Stimulated activated memory B cell treated with anti-CD40 and anti-IgM and Interleukin-4, amounts not matched to agents 10 μg/mL and 1 μg/mL and 100 μg/mL, for 72 hours (primary cell): ENCODE measurements around the gene AFTPH.

ENCODE experiments used
- ATAC-seq: fragments of 150-1000 bp; cut with Tn5 transposase; 2 replicates; pipeline ENCODE4 v1.10.0; 2021
- H3K27ac Mint-ChIP-seq: one replicate; pipeline ENCODE4 v1.8.0; 2022; ENCODE audit warnings: mild to moderate bottlenecking, mixed read lengths
- H3K27me3 Mint-ChIP-seq: one replicate; pipeline ENCODE4 v1.8.0; 2022; ENCODE audit warnings: mixed read lengths
- H3K36me3 Mint-ChIP-seq: one replicate; pipeline ENCODE4 v1.8.0; 2022; ENCODE audit warnings: mixed read lengths
- H3K4me1 Mint-ChIP-seq: one replicate; pipeline ENCODE4 v1.8.0; 2022; ENCODE audit warnings: mixed read lengths
- H3K4me3 Mint-ChIP-seq: one replicate; pipeline ENCODE4 v1.8.0; 2022; ENCODE audit warnings: mild to moderate bottlenecking, moderate library complexity, mixed read lengths
- H3K9me3 Mint-ChIP-seq: one replicate; pipeline ENCODE4 v1.8.0; 2022; ENCODE audit warnings: mixed read lengths

The AFTPH gene, protein sequence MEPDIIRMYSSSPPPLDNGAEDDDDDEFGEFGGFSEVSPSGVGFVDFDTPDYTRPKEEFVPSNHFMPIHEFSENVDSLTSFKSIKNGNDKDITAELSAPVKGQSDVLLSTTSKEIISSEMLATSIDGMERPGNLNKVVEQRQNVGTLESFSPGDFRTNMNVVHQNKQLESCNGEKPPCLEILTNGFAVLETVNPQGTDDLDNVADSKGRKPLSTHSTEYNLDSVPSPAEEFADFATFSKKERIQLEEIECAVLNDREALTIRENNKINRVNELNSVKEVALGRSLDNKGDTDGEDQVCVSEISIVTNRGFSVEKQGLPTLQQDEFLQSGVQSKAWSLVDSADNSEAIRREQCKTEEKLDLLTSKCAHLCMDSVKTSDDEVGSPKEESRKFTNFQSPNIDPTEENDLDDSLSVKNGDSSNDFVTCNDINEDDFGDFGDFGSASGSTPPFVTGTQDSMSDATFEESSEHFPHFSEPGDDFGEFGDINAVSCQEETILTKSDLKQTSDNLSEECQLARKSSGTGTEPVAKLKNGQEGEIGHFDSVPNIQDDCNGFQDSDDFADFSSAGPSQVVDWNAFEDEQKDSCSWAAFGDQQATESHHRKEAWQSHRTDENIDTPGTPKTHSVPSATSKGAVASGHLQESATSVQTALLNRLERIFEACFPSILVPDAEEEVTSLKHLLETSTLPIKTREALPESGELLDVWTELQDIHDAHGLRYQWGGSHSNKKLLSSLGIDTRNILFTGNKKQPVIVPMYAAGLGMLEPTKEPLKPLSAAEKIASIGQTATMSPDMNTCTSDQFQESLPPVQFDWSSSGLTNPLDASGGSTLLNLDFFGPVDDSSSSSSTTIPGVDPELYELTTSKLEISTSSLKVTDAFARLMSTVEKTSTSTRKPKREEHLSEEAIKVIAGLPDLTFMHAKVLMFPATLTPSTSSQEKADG

DNA sequence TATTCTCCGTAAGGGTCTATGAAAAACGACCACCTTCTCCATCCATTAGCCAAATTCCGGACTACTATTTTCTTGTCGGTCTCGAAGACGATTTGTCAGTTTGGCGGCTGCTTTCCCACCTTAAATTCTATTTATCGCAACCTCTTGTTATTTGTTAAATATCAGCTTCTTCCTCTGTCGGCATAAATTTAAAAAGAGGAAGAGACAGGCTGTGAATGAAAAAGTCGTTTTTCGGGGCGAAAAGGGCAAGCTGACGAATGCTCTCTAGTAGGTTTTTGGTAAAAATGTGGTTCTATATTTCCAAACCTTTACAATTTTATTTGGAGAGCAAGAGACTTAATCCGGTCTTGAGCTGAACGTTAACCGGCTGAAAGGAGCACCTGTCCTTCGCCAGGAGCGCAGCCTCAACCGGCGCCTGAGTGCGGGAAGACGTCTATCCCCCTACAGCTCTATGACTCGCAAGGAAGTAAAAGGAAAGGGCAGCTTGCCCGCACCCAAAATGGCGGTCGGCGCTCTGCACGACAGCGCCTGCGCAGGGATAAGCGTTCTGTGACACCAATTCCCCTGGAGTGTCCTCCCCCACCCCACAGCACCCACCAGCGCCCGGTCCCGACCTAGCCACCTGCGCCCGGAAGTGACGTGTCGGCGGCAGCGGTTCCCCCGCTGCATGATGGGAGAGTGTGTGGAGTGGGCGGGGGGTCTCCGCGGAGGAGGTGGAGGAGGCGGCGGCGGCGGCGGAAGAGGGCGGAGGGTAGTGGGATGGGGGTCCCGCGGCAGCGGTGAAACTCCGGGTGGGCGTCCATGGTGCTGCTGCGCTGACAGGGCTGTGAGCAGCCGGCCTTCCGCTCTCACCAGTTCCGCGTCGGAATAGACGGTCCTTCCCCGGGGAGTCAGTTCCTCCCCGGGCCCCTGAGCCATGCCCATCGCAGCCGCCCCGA, at the start of gene AFTPH:
AFTPH (plus strand) TSS at position 663 of the 938 bp plus-strand sequence. CDS start 27,147 bp downstream, outside the sequence.
- H3K27me3 Mint-ChIP-seq = no peaks in the 10 kb centered on the region
- H3K4me3 Mint-ChIP-seq = peak within 1 kb of the TSS; percentile 88
- peak within 1 kb of the TSS; percentile 93 for H3K27ac Mint-ChIP-seq

DNA sequence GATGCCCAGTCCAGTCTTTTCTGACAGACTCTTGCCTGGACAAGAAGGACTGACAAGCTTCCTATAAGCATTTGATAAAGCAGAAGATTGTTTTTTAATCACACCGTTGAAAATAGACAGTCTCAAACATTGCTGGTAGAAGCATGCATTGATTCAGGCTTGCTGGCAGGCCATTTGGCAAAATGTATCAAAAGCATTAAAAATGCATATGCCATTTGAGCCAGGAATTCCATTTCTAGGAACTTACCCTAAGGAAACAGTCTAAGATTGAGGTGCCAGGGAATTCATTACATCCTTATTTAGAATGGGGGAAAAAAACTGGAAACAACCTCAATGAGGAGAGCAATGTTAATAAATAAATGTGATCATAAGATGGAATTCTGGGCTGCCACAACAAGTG, 49.5 kb upstream of the AFTPH start:
- ATAC-seq = no peak
- peaks cover 16% of the 10 kb centered on the region for H3K4me1 Mint-ChIP-seq
- H3K36me3 Mint-ChIP-seq = no peaks in the 10 kb centered on the region
- no peaks in the 10 kb centered on the region for H3K9me3 Mint-ChIP-seq
- peak overlapping the region; percentile 42 for H3K27ac Mint-ChIP-seq
- no peak overlapping the region for H3K4me3 Mint-ChIP-seq
- H3K27me3 Mint-ChIP-seq = no peaks in the 10 kb centered on the region

More for the DNA sequence above, at the start of gene AFTPH:
- H3K9me3 Mint-ChIP-seq = no peaks in the 10 kb centered on the region
- peaks cover 12% of the 10 kb centered on the region for H3K36me3 Mint-ChIP-seq
- peak; percentile 98 for ATAC-seq
- H3K4me1 Mint-ChIP-seq = peaks cover 29% of the 10 kb centered on the region

DNA sequence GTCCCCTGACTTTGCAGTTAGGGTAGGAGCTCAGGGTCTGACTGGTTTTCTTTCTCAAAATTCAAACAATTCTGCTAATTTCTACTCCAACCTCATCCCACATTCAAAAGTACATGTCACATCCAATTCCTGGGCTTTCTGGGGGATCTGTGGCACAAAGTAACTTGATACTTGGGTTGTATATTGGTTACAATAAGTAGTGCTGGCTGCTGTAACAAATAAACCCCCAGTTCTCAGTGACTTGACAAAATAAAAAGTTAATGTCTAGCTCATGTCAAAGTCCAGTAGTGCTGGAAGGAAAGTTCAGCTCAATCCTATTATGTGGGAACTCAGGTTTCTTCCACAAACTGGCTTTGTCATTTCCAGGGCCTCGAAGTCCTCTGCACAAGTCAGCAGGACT, 47.1 kb upstream of the AFTPH start:
- no peak overlapping the region for H3K4me3 Mint-ChIP-seq
- no peak for ATAC-seq
- no peaks in the 10 kb centered on the region for H3K9me3 Mint-ChIP-seq
- H3K36me3 Mint-ChIP-seq = no peaks in the 10 kb centered on the region
- H3K27ac Mint-ChIP-seq = no peak overlapping the region
- peaks cover 16% of the 10 kb centered on the region for H3K4me1 Mint-ChIP-seq
- no peaks in the 10 kb centered on the region for H3K27me3 Mint-ChIP-seq

DNA sequence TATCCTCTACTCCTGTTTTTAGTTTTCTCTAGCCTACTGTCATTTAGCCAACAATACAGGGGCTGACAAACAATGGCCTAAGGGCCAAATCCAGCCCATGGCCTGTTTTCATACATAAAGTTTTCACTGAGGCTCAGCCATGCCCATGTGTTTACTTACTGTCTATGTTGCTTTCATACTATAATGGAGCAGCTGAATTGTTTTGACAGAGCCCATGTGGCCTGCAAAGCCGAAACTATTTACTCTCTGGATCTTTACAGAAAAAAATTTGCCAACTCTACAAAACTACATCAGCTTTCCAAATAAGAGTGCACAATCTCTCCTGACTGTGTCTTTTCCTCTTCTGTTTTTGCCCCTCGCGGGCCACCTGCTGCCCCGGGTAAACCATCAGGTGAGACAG, 46.1 kb upstream of the AFTPH start:
- Mint-ChIP-seq H3K36me3 (no peaks in the 10 kb centered on the region), H3K4me1 (peaks cover 16% of the 10 kb centered on the region), H3K4me3 (no peak overlapping the region), H3K27ac (no peak overlapping the region), H3K27me3 (no peaks in the 10 kb centered on the region), H3K9me3 (no peaks in the 10 kb centered on the region)
- ATAC-seq = no peak

DNA sequence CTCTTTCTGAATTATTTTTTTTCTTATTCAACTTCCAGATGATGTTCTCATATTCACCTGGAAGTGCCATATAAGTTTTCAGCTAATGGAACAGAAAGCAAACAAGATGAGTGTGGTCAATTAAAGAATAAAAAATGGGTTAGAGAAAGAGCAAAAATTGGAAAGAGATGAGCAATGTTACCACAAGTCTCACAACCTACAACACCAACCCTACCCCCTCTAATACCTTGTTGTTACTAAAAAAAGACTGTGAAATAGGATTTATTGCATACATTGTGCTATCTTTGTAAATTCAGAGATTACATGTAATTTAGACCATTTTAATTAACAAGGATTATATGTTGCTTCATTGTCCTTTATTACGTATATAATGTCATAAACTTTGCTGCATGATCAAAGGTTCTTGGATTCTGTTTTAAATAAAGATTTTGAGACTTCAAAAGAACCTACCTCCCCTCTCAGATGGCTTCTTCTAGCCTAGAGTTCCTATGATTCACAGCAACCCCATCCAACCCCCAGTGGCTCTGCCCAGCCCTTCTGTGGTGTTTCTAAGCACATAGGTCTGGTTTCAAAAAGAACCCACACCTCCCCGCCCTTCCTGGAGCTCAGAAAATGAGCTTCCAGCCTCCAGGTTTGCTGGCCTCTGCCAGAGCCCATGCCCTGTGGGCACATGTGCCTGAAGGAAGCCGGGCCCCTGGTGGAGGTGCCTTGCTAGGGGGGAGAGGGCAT, 45.5 kb upstream of the AFTPH start:
- H3K4me3 Mint-ChIP-seq = no peak overlapping the region
- peaks cover 13% of the 10 kb centered on the region for H3K4me1 Mint-ChIP-seq
- ATAC-seq = no peak
- no peaks in the 10 kb centered on the region for H3K36me3 Mint-ChIP-seq
- H3K27me3 Mint-ChIP-seq = no peaks in the 10 kb centered on the region
- H3K27ac Mint-ChIP-seq = no peak overlapping the region
- no peaks in the 10 kb centered on the region for H3K9me3 Mint-ChIP-seq

DNA sequence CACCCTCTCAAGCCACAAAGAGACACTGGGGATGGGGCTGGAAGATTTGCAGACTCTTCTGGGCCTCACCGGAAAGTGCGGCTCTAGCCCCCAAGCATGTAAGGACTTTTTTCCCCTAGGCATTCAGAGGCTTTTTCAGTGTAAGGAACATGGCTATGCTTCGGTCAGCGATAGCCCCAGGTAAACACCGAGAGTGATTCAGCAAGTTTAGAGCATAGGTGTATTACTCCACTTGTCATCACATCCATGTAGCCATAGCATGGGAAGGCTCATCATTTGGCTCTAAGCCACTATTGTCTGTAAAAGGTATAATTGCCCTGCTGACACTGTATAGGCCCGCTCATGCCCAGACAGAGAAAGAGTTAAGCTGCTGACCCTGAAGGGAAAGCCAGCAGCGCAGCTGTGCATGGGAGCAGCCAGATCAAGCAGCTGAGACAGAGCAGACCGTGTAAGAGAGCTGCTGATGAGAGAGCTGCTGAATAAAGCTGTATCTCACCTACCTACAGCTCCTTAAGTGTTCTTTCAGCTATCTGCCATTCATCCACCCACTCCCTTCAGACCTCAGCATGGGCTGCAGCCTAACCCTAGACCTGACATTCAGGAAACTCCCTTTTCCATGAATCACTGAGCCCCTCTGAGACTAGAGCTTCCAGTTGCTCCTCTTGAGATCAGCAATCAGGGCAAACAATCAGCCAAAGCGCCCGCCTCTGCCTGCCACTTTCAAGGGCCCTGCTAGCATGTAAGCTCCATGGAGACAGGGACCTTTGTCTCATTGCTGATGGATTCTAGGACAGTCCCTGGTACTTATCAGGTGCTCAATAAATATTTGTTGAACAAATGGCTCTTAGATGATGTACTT, 44.6 kb upstream of the AFTPH start:
- H3K4me3 Mint-ChIP-seq = no peak overlapping the region
- H3K27ac Mint-ChIP-seq = no peak overlapping the region
- ATAC-seq = no peak
- H3K27me3 Mint-ChIP-seq = no peaks in the 10 kb centered on the region
- H3K36me3 Mint-ChIP-seq = no peaks in the 10 kb centered on the region
- peaks cover 4% of the 10 kb centered on the region for H3K4me1 Mint-ChIP-seq
- H3K9me3 Mint-ChIP-seq = no peaks in the 10 kb centered on the region

DNA sequence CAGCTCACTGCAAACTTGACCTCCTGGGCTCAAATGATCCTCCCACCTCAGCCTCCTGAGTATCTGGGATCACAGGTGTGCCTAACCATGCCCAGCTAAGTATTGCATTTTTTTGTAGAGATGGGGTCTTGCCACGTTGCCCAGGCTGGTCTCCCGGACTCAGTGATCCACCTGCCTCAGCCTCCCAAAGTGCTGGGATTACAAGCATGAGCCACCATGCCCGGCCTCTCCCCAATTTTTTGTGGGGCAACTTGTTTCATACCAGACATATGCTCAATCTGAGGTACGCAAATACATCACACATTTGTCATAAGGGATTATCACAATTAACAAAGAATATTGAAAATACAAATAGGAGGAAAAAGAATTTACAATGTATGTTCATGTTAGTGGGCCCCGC, 42.5 kb upstream of the AFTPH start:
- no peak overlapping the region for H3K27ac Mint-ChIP-seq
- H3K27me3 Mint-ChIP-seq = no peaks in the 10 kb centered on the region
- no peaks in the 10 kb centered on the region for H3K36me3 Mint-ChIP-seq
- peaks cover 1% of the 10 kb centered on the region for H3K4me1 Mint-ChIP-seq
- H3K4me3 Mint-ChIP-seq = no peak overlapping the region
- ATAC-seq = no peak
- H3K9me3 Mint-ChIP-seq = no peaks in the 10 kb centered on the region

DNA sequence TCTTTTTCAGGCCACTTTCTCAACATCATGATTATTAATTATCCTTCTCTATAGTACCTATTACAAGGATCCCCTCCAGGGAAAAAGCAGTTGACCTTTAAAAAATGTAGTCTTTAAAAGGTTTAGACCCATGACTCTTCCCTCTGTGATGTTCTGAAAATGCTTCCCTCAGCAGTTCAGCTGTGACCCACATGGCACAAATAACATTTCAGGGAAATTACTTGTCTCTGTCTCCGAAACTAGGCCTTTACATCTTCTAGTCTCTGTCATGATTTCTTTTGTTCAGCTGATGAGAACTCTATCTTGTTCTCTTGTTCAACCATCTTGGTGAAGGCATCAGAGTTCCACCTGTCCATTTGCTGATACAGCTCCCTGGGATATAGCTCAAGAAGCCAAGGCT, 41.9 kb upstream of the AFTPH start:
- ATAC-seq = no peak
- Mint-ChIP-seq H3K4me3 (no peak overlapping the region), H3K4me1 (peaks cover 6% of the 10 kb centered on the region), H3K27ac (no peak overlapping the region), H3K36me3 (no peaks in the 10 kb centered on the region), H3K9me3 (no peaks in the 10 kb centered on the region), H3K27me3 (no peaks in the 10 kb centered on the region)

DNA sequence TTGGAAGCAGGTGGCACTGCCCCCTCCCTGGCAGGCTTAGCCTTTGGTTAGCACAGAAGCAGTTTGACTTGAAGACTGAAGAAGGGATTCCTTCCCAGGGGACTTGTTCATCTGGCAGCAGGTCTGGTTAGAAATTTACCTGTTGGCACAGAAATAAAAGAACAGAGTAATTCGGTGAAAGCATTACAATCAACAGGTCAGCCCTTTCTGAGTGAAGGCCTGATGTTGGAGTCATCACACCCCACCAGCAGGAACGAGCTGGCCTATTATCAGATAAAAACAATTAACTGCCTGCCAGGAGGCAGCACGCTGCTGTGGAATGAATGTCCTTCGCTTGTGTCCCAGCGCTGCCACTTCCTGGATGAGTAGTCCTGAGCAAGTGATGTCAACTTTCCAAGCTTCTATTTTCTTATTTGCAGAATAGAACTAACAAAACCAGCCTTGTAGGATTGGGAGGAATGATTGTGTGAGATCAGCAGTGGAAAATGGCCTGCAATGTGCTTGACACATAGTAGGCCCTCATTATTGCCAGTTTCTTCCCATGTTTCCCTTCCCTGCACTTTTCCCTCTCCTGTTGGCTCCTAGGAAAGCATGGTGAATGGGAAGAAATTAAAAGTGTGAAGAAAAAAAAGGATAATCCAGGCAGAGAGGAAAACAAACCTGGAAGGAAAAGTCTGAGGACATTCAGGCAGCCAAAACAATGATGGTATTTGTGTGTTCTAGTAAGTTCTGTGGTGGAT, 41.2 kb upstream of the AFTPH start:
- no peaks in the 10 kb centered on the region for H3K9me3 Mint-ChIP-seq
- ATAC-seq = no peak
- H3K4me3 Mint-ChIP-seq = no peak overlapping the region
- no peaks in the 10 kb centered on the region for H3K27me3 Mint-ChIP-seq
- H3K4me1 Mint-ChIP-seq = peaks cover 6% of the 10 kb centered on the region
- H3K27ac Mint-ChIP-seq = no peak overlapping the region
- H3K36me3 Mint-ChIP-seq = no peaks in the 10 kb centered on the region

DNA sequence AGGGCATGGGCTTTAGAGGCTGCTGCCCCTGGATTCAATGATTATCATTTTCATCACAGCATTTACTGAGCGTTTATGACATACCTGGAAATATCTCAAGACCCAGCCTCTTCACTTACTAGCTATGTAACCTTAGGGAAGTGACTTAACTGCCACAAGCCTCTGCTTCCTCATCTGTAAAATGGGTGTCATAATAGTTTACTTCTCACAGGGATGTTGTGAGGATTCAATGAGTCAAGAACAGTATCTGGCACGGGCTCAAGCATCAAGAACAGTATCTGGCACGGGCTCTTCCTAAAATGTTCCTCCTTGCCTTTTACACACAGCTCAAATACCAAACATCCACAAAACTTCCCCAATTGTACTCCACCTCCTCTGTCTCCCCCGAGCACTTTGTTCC, 38.8 kb upstream of the AFTPH start:
- Mint-ChIP-seq H3K4me3 (no peak overlapping the region), H3K4me1 (peaks cover 6% of the 10 kb centered on the region), H3K9me3 (no peaks in the 10 kb centered on the region)

DNA sequence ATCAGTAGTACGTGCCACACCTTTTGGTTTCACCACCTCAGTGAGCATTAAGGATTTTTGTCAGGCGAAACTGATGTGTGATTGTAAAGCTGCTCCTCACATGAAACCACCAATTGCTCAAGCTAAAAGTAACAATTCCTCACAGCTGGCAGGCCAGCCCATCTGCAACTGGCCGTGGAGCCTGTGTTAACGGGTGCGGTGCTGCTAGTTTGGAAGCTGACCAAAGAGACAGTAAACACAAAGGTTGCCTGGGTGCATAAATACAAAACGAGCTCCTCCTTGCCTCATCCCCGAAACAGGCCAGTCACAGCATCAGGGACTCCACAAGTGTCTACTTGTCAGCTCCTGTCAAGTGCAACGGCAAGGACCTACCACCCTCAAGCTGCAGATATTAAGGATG, 38.2 kb upstream of the AFTPH start:
- peaks cover 6% of the 10 kb centered on the region for H3K4me1 Mint-ChIP-seq
- no peaks in the 10 kb centered on the region for H3K36me3 Mint-ChIP-seq
- no peaks in the 10 kb centered on the region for H3K27me3 Mint-ChIP-seq
- H3K4me3 Mint-ChIP-seq = no peak overlapping the region
- no peak overlapping the region for H3K27ac Mint-ChIP-seq
- ATAC-seq = no peak
- no peaks in the 10 kb centered on the region for H3K9me3 Mint-ChIP-seq

More for the DNA sequence above, 38.8 kb upstream of the AFTPH start:
- H3K36me3 Mint-ChIP-seq = no peaks in the 10 kb centered on the region
- ATAC-seq = no peak
- H3K27ac Mint-ChIP-seq = no peak overlapping the region
- no peaks in the 10 kb centered on the region for H3K27me3 Mint-ChIP-seq

DNA sequence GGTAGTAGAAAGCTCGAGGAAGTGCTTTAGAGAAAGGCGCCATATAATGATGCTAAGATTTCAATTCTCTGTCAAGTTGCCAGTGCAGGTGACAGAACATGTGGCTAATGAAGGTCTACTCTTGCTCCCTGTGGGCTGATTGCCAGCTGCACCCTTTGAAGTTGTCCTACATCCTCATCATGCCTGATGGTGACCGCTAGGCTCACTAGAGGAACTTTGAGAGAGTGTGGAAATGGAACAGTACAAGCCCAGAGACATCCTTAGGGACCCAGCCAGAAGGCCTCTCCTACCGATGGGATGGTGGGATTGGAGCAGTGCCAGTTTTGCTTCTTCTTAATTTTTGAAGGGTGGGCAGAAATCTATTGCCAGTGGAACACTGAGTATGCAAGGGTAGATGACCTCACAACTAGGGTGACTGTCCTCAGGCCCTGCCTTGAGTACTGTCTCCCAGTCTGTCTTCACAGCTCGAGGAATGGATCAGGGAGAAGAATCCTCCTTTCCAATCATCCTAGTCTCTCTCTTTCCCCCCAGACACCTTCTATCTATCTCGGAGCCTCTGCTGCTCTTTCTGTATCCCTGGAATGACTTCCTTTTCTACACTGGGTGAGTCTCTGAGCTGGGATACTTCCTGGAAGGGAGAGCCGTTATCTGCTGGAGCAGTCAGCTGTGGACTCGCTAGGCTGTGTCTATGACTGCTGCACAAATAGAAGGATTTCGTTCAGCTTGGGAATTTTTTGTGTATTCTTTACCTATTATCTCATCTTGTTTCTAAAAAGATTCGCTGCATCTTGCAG, 36.7 kb upstream of the AFTPH start:
- Mint-ChIP-seq H3K27me3 (no peaks in the 10 kb centered on the region), H3K4me1 (peaks cover 6% of the 10 kb centered on the region), H3K9me3 (no peaks in the 10 kb centered on the region), H3K27ac (no peak overlapping the region), H3K4me3 (no peak overlapping the region), H3K36me3 (no peaks in the 10 kb centered on the region)
- no peak for ATAC-seq
